NCI-H774 (cell line): ENCODE measurements around the gene PMPCB.
"Not testable (repeated sequence)": the region's sequence is repeated elsewhere in the genome, so short reads cannot be mapped to it uniquely, and the experiment has no call there.

ENCODE experiments used
- DNase-seq: peaks from one replicate; lab custom pipeline; 2025; lab: John Stamatoyannopoulos, UW

The PMPCB gene

GRCh38 chr7:103296901-103297836 is at the start of gene PMPCB:
TSS of gene PMPCB (plus strand) at chr7:103297435. CDS start at chr7:103297460, 25 bp downstream.
- peak; percentile 87 for DNase-seq

GRCh38 chr7:103253699-103254506 is 43.3 kb upstream of the PMPCB start:
- DNase-seq = not testable (repeated sequence)

GRCh38 chr7:103264054-103264453 is 33.2 kb upstream of the PMPCB start:
- DNase-seq = not testable (repeated sequence)

GRCh38 chr7:103266229-103266628 is 31.0 kb upstream of the PMPCB start:
- DNase-seq = not testable (repeated sequence)

GRCh38 chr7:103273374-103273773 is 23.9 kb upstream of the PMPCB start:
- DNase-seq = not testable (repeated sequence)

GRCh38 chr7:103274867-103275266 is 22.4 kb upstream of the PMPCB start:
- not testable (repeated sequence) for DNase-seq

- not testable (repeated sequence) for DNase-seq
Measured at GRCh38 chr7:103278195-103278594, 19.0 kb upstream of the PMPCB start.

- not testable (repeated sequence) for DNase-seq
Measured at GRCh38 chr7:103279636-103279962, 17.6 kb upstream of the PMPCB start.

GRCh38 chr7:103279963-103280802 is 17.1 kb upstream of the PMPCB start:
- DNase-seq = peak; percentile 80

GRCh38 chr7:103280803-103281155 is 16.5 kb upstream of the PMPCB start:
- not testable (repeated sequence) for DNase-seq

- not testable (repeated sequence) for DNase-seq
Measured at GRCh38 chr7:103282802-103283427, 14.3 kb upstream of the PMPCB start.

- no peak for DNase-seq
Measured at GRCh38 chr7:103292122-103292521, 5.1 kb upstream of the PMPCB start.

GRCh38 chr7:103293526-103293925 is 3.7 kb upstream of the PMPCB start:
- DNase-seq = no peak

GRCh38 chr7:103297837-103298179 is 573 bp downstream of the PMPCB start:
- no peak for DNase-seq

GRCh38 chr7:103299660-103300059 is 2.4 kb downstream of the PMPCB start:
- DNase-seq = no peak

GRCh38 chr7:103301441-103301840 is 4.2 kb downstream of the PMPCB start:
- DNase-seq = no peak

GRCh38 chr7:103307503-103308231 is 10.4 kb downstream of the PMPCB start:
- DNase-seq = no peak

GRCh38 chr7:103314852-103315251 is 17.6 kb downstream of the PMPCB start:
- DNase-seq = no peak

GRCh38 chr7:103316380-103316941 is 19.2 kb downstream of the PMPCB start:
- DNase-seq = no peak

GRCh38 chr7:103317009-103317408 is 19.8 kb downstream of the PMPCB start:
- DNase-seq = no peak

GRCh38 chr7:103325744-103326143 is 28.5 kb downstream of the PMPCB start:
- DNase-seq = no peak
